Psoas muscle (tissue), 8 donors: ENCODE results near the gene MLLT1. TPM values are rescaled to one million over a fixed set of nuclear protein-coding genes. Genes with fewer than 3 reads are reported as not detected.

ENCODE experiments used
- ATAC-seq, 4 donors: fragments of 200-7000 bp; cut with Tn5 transposase; one replicate each; pipeline ENCODE4 v1.9.1; 2020; ENCODE audit warnings: moderate library complexity in 3 of 4, mild to moderate bottlenecking in 2 of 4
- DNase-seq, 2 donors: peaks; one replicate each; pipeline ENCODE4 v3.0.0-alpha.2; 2020
- H3K27ac ChIP-seq: fragments of 200-600 bp; one replicate; pipeline ENCODE4 v1.8.0; 2022
- H3K27me3 ChIP-seq, 3 donors: fragments of 200-600 bp in 1 of 3; one replicate each; pipeline versions ENCODE4 v1.6.1 to v1.8.0; 2013 to 2022; ENCODE audit warnings: low read length in 2 of 3, mild to moderate bottlenecking in 2 of 3, moderate library complexity in 1 of 3; ENCODE audit not compliant: insufficient read depth in 3 of 3
- H3K36me3 ChIP-seq, 2 donors: fragments of 200-600 bp in 1 of 2; one replicate each; pipeline versions ENCODE4 v1.6.1 to v1.8.0; 2013 to 2022; ENCODE audit warnings: low read depth in 1 of 2, mild to moderate bottlenecking in 1 of 2, moderate library complexity in 1 of 2; ENCODE audit not compliant: insufficient read depth in 1 of 2
- H3K4me1 ChIP-seq: fragments of 200-600 bp; one replicate; pipeline ENCODE4 v1.8.0; 2022
- H3K4me3 ChIP-seq: fragments of 200-600 bp; one replicate; pipeline ENCODE4 v1.8.0; 2022; ENCODE audit warnings: mild to moderate bottlenecking
- H3K9me3 ChIP-seq: fragments of 200-600 bp; one replicate; pipeline ENCODE4 v1.8.0; 2022
- CTCF ChIP-seq: fragments of 200-600 bp; IDR thresholded peaks from one replicate; pipeline ENCODE4 v1.8.0; 2022; ENCODE audit warnings: antibody characterized with exemption
- WGBS, 3 donors: extraction: QIAGEN DNeasy Blood & Tissue Kit; methylation state at CpG; one replicate each; pipeline versions ENCODE4 v1.1.6 to v1.1.7; 2013; 5-methylcytosine and 5-hydroxymethylcytosine counted together
- intact Hi-C, 2 donors: fragments of 100-400 bp; cut with DNase I; formaldehyde crosslinking; loops; one replicate each; pipeline versions ENCODE4 v1.11.0 to v1.14.2; 2022
- polyA plus RNA-seq, 3 donors: library from polyadenylated mRNA; stranded (reverse); fragments of 200-250 nt; gene quantifications; one replicate each; pipeline ENCODE4 v1.2.3, GENCODE V29; 2013
- total RNA-seq, 4 donors: library from RNA; stranded (reverse); fragmentation: NEBNext Ultra II Directional in 2 of 4; extraction: Animal tissue kit (Norgen Biotek cat#: 25700) in 2 of 4; gene quantifications; one replicate each; pipeline versions ENCODE4 v1.2.1 to v1.2.4, GENCODE V29; 2021 to 2023
- donor health status: healthy with polysubstance abuse.
- donor health status: DM: no; HTN: no; CAD: no; lungs with moderate emphysema.
- donor health status: Bipolar disorder and iron deficiency.
- donor health status: healthy.
- donor health status: DM: yes; HTN: yes; CAD: no.
- donor health status: DM: no; HTN: no; CAD: no.
- donor health status: DM: no; HTN: no; CAD: no.
- donor health status: DM: yes; HTN: yes; CAD: no.

The MLLT1 gene
- total and polyA plus RNA-seq, 7 donors: 24.2 to 51.7 (median 35.8) TPM

DNA sequence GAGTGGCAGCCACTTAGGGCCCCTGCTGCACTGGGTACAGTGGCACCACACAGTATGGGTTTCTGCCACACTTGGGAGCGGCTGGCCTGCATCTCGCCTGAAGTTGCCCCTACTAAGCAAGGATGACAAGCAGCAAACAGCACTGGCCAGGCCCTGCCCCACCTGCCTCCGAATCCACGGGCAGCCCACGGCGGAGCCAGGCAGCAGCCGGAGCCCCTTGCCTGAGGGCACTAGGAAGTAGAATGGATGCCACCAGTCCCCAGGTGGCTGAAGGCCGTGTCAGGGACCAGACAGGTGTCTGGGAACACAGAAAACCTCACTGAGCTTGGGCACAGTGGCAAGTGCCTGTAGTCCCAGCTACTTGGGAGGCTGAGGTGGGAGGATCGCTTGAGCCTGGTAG lies 19.4 kb downstream of the MLLT1 start:
- Histone ChIP-seq H3K4me3 (no peak overlapping the region), H3K9me3 (no peaks in the 10 kb centered on the region), H3K27me3 (no peaks in the 10 kb centered on the region), H3K27ac (peak overlapping the region; percentile 86), H3K36me3 (peaks cover 0 to 35% of the 10 kb centered on the region in 2 donors), H3K4me1 (peaks cover 62% of the 10 kb centered on the region)
- ATAC-seq (no peak), DNase-seq (peak in 1 of 2 donors; percentile 47)
- TF ChIP-seq CTCF: no peak
- intact Hi-C loops: no loop called here
- 92 to 97% (median 94%) methylated on average over 9 of the region's 9 CpGs for WGBS, 3 donors

GRCh38 chr19:6259312-6259861 lies 20.4 kb downstream of the MLLT1 start:
- Histone ChIP-seq H3K9me3 (no peaks in the 10 kb centered on the region), H3K4me1 (peaks cover 54% of the 10 kb centered on the region), H3K36me3 (peaks cover 0 to 31% of the 10 kb centered on the region in 2 donors), H3K4me3 (no peak overlapping the region), H3K27ac (peak overlapping the region; percentile 86), H3K27me3 (no peaks in the 10 kb centered on the region)
- 45 to 60% (median 46%) methylated on average over 12 of the region's 12 CpGs for WGBS, 3 donors
- intact Hi-C loops: no loop called here
- DNase-seq (peak in 1 of 2 donors; percentile 73), ATAC-seq (peak; percentile 89 to 92 (median 90))
- TF ChIP-seq CTCF: no peak

DNA sequence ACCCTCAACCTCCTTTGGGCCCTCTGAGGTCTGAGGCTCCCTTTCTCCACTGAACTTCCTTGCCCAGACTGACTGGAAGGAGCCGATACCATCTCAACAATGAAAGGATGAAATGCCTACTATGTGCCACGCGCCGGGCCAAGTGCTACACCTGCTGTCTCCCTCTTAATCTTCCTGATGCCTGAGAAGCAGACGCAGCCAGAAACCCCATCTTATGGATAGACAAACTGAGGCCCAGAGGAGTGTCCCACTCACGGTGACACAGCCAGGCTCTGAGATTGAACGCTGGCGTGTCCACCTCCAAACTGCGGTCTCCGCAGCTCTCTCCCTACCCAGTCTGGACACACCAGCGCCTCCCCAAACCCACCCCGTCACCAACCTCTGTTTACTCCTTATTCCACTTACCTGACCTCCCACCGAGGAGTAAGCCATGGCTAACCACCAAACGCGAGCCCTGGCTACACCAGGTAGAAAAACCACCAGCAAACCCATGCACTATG lies 20.9 kb downstream of the MLLT1 start:
- no peak for TF ChIP-seq CTCF
- peak overlapping the region; percentile 86 for H3K27ac ChIP-seq
- intact Hi-C loops: no loop called here
- peaks cover 0 to 31% of the 10 kb centered on the region in 2 donors for H3K36me3 ChIP-seq
- 82 to 89% (median 84%) methylated on average over 15 of the region's 15 CpGs for WGBS, 3 donors
- peaks cover 52% of the 10 kb centered on the region for H3K4me1 ChIP-seq
- DNase-seq (peak in 1 of 2 donors; percentile 42), ATAC-seq (peak in 1 of 4 donors; percentile 13)
- no peaks in the 10 kb centered on the region for H3K9me3 ChIP-seq
- H3K4me3 ChIP-seq: no peak overlapping the region
- no peaks in the 10 kb centered on the region for H3K27me3 ChIP-seq

- no peak for DNase-seq
- Histone ChIP-seq H3K27ac (no peak overlapping the region), H3K4me1 (peaks cover 38% of the 10 kb centered on the region), H3K4me3 (no peak overlapping the region), H3K36me3 (peaks cover 0 to 5% of the 10 kb centered on the region in 2 donors), H3K9me3 (no peaks in the 10 kb centered on the region), H3K27me3 (no peaks in the 10 kb centered on the region)
- WGBS, 3 donors: 87 to 94% (median 87%) methylated on average over 14 of the region's 14 CpGs
- no peak for ATAC-seq
- intact Hi-C loops: no loop called here
- TF ChIP-seq CTCF: no peak
These were observed 25.6 kb downstream of the MLLT1 start for GRCh38 chr19:6253954-6254733.
